GM10266 (cell line): Measurements from ENCODE around the gene FOXF2.

Source experiments
- DNase-seq: peaks from one replicate; pipeline ENCODE4 v3.0.0; 2012; ENCODE audit errors: extremely low spot score
- CTCF ChIP-seq: IDR thresholded peaks from 2 replicates; pipeline ENCODE4 v1.5.1; 2012; ENCODE audit warnings: mild to moderate bottlenecking, low read depth; ENCODE audit not compliant: control insufficient read depth, insufficient read depth; ENCODE audit errors: missing control alignments

The FOXF2 gene

GRCh38 chr6:1420382-1420781 is 31.0 kb downstream of the FOXF2 start:
- TF ChIP-seq CTCF: no peak
- no peak for DNase-seq

GRCh38 chr6:1422290-1422689 is 32.9 kb downstream of the FOXF2 start:
- DNase-seq: no peak
- no peak for TF ChIP-seq CTCF

DNA sequence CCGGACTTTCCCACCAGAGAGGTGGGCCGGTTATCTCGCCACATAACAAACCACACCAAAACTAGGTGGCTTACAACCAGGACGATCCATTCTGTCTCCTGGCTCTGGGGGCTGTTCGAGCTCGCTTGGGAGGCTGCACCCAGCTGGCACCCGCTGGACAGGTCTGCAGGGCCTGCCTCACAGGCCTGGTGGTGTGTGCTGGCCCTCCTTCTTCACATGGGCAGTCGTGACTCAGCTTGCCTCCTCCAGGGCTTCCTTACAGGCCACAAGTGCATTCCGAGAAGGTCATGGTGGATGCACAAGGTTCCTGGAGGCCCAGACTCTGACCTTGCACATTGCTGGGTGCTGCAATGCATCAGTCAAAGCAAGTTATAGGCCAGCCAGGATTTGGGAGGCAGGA is 34.2 kb downstream of the FOXF2 start:
- no peak for DNase-seq
- TF ChIP-seq CTCF: no peak

- peak; percentile 58 for DNase-seq
- peak; percentile 69 for TF ChIP-seq CTCF
These were observed 35.0 kb downstream of the FOXF2 start for GRCh38 chr6:1424306-1424927.

- no peak for DNase-seq
- TF ChIP-seq CTCF: no peak
These were observed 37.0 kb downstream of the FOXF2 start for GRCh38 chr6:1426416-1426815.

DNA sequence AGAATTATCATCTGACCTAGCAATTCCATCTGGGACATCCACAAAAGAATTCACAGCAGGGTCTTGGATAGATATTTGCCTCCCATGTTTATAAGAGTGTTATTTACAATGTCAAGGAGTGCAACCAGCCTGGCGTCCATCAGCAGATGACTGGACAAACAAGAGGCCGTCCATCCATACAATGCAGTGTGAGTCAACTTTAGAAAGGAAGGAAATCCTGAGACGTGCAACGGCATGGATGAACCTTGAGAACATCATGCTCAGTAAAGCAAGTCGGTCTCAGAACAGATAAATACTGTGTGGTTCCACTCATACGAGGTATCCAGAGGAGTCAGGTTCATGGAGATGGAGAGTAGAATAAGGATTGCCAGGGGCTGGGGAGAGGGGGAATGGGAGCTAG is 46.4 kb downstream of the FOXF2 start:
- no peak for TF ChIP-seq CTCF
- no peak for DNase-seq

- peak; percentile 79 for DNase-seq
- TF ChIP-seq CTCF: peak; percentile 72
These were observed 47.2 kb downstream of the FOXF2 start for GRCh38 chr6:1436334-1437306.
